Right lobe of liver (tissue), 6 donors: ENCODE measurements around the gene HGS. TPM values are rescaled to one million over a fixed set of nuclear protein-coding genes. Genes with fewer than 3 reads are reported as not detected.
A peak's percentile ranks its signal among the peaks of the same experiment; 100 is the strongest.
"Not testable (repeated sequence)": the region's sequence is repeated elsewhere in the genome, so short reads cannot be mapped to it uniquely, and the experiment has no call there.

Experiments
- ATAC-seq, 4 donors: fragments of 200-7000 bp; cut with Tn5 transposase; one replicate each; pipeline ENCODE4 v1.9.1; 2020; ENCODE audit warnings: mild to moderate bottlenecking in 4 of 4, moderate library complexity in 4 of 4
- DNase-seq, 3 donors: peaks; one replicate each; pipeline ENCODE4 v3.0.0-alpha.2; 2020
- H3K27ac ChIP-seq, 3 donors: fragments of 200-600 bp; one replicate each; pipeline ENCODE4 v1.8.0; 2022
- H3K27me3 ChIP-seq, 2 donors: fragments of 200-600 bp; one replicate each; pipeline ENCODE4 v1.8.0; 2022
- H3K36me3 ChIP-seq, 4 donors: fragments of 200-600 bp; sonication (generic) in 1 of 4; one replicate each; pipeline versions ENCODE4 v1.5.1 to v1.8.0; 2017 to 2022; ENCODE audit warnings: control low read depth in 1 of 4
- H3K4me1 ChIP-seq, 4 donors: fragments of 200-600 bp; sonication (generic) in 1 of 4; one replicate each; pipeline versions ENCODE4 v1.5.1 to v1.8.0; 2017 to 2022; ENCODE audit warnings: control low read depth in 1 of 4
- H3K4me3 ChIP-seq, 3 donors: fragments of 200-600 bp; one replicate each; pipeline ENCODE4 v1.8.0; 2022
- H3K9me3 ChIP-seq, 4 donors: fragments of 200-600 bp; sonication (generic) in 1 of 4; one replicate each; pipeline versions ENCODE4 v1.5.1 to v1.8.0; 2017 to 2022; ENCODE audit warnings: control low read depth in 1 of 4
- CTCF ChIP-seq, 4 donors: fragments of 200-600 bp in 3 of 4; fragments of 450-650 bp in 1 of 4; IDR thresholded peaks; one replicate each; pipeline versions ENCODE4 v1.5.1 to v1.8.0; 2016 to 2022; ENCODE audit warnings: antibody characterized with exemption in 4 of 4, mild to moderate bottlenecking in 2 of 4
- POLR2A ChIP-seq: fragments of 450-650 bp; IDR thresholded peaks from one replicate; pipeline ENCODE4 v1.6.1; 2017; ENCODE audit warnings: antibody characterized with exemption, mild to moderate bottlenecking
- WGBS: methylation state at CpG from one replicate; pipeline ENCODE4 v1.1.6; 2018; ENCODE audit warnings: low coverage, low lambda C conversion rate; ENCODE audit not compliant: insufficient coverage; ENCODE audit errors: missing lambda C conversion rate; 5-methylcytosine and 5-hydroxymethylcytosine counted together
- intact Hi-C, 2 donors: fragments of 100-400 bp; cut with DNase I; formaldehyde crosslinking; loops; one replicate each; pipeline versions ENCODE4 v1.11.2 to v1.14.1; 2022
- total RNA-seq, 6 experiments: library from RNA; depleted of rRNA in 2 of 6; stranded (reverse); fragments of >200 nt in 2 of 6; fragmentation: NEBNext Ultra II Directional in 3 of 6; extraction: Animal tissue kit (Norgen Biotek cat#: 25700) in 3 of 6; gene quantifications; one replicate each; pipeline versions ENCODE4 v1.1.0 to v1.2.4, GENCODE V29; 2016 to 2023
- donor health status: DM: no; HTN: yes; CAD: no.
- donor health status: DM: no; HTN: no; CAD: no.
- donor health status: DM: no; HTN: no; CAD: no.
- donor health status: DM: no; HTN: yes; CAD: no.
- donor health status: DM: no; HTN: yes; CAD: no.

The HGS gene
- total RNA-seq, 6 experiments from 2014 or later: 30.6 to 46.3 (median 37.3) TPM

GRCh38 chr17:81734405-81735263, 50.8 kb downstream of the HGS start:
- peak; percentile 9 to 54 (median 43) for ATAC-seq
- Histone ChIP-seq H3K4me1 (peaks cover 0 to 36% (median 13%) of the 10 kb centered on the region in 4 donors), H3K9me3 (no peaks in the 10 kb centered on the region), H3K4me3 (no peak overlapping the region), H3K27me3 (no peaks in the 10 kb centered on the region), H3K27ac (no peak overlapping the region), H3K36me3 (no peaks in the 10 kb centered on the region)
- intact Hi-C loops: no loop called here
- WGBS: no CpG with 5 or more reads among the region's 35 CpGs
- peak; percentile 73 to 78 (median 77) for DNase-seq
- no peak for TF ChIP-seq POLR2A
- no peak for TF ChIP-seq CTCF (IDR thresholded peaks at IDR 0.05)

DNA sequence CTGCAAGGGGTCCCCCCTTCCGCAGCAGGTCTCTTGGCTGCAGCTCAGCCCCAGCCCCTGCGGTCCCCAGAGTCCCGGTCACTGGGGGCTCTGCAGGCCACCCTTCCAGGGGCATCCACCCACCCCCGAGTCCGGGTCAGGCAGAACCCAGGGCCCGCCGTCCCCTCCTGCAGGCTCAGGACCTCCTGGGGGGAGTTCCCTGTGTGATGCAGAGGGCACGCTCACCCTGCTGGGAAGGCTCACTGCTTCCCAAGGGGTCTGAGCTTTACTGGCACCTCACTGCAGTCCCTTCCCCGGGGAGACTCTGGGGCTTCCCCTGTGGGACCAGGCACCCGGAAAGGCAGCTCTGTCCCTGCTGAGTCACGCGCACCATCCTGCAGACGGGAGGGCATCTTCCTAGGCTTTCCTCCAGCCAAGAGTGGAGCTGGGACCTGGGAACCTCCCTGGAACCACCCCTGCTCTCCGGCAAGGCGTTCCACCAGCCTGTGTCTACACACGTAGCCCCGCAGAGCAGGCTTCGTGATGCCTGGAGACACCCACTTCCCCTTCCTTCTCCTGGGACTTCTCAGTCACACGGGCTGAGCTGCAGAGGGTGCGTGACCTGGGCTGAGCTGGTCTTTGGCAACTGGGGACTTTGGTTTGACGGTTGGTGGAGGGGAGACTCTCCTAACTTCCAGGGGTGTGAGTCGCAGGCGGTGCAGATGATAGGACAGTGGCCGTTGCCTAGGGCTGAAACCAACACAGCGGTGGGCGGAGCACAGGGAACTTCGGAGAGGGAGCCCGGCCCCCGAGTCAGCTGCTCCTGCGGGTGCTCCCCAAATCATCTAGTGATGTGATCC, 51.7 kb downstream of the HGS start:
- H3K9me3 ChIP-seq: no peaks in the 10 kb centered on the region
- H3K36me3 ChIP-seq: no peaks in the 10 kb centered on the region
- 1% methylated on average over 16 of the region's 30 CpGs for WGBS
- H3K27ac ChIP-seq: peak overlapping the region in 1 of 3 donors; percentile 54
- H3K4me3 ChIP-seq: peak overlapping the region in 2 of 3 donors; percentile 8 to 11
- H3K4me1 ChIP-seq: peaks cover 0 to 29% (median 12%) of the 10 kb centered on the region in 4 donors
- TF ChIP-seq CTCF (IDR thresholded peaks at IDR 0.05): no peak
- TF ChIP-seq POLR2A: no peak
- intact Hi-C loops: no loop called here
- no peaks in the 10 kb centered on the region for H3K27me3 ChIP-seq
- ATAC-seq (peak; percentile 53 to 77 (median 70)), DNase-seq (peak; percentile 75 to 87 (median 86))

- TF ChIP-seq POLR2A (no peak), CTCF (IDR thresholded peaks at IDR 0.05) (no peak)
- 89% methylated on average over 9 of the region's 31 CpGs for WGBS
- ATAC-seq: no peak
These were observed 54.4 kb downstream of the HGS start for GRCh38 chr17:81737947-81738800.

GRCh38 chr17:81738801-81739393, 55.1 kb downstream of the HGS start:
- Histone ChIP-seq H3K27ac (no peak overlapping the region), H3K9me3 (no peaks in the 10 kb centered on the region), H3K36me3 (no peaks in the 10 kb centered on the region), H3K27me3 (no peaks in the 10 kb centered on the region), H3K4me3 (no peak overlapping the region), H3K4me1 (peaks cover 0 to 21% (median 8%) of the 10 kb centered on the region in 4 donors)
- DNase-seq (no peak), ATAC-seq (no peak)
- intact Hi-C loops: no loop called here
- WGBS: 82% methylated on average over 11 of the region's 27 CpGs
- no peak for TF ChIP-seq CTCF (IDR thresholded peaks at IDR 0.05)
- no peak for TF ChIP-seq POLR2A

More at GRCh38 chr17:81737947-81738800, 54.4 kb downstream of the HGS start:
- Histone ChIP-seq H3K36me3 (no peaks in the 10 kb centered on the region), H3K27ac (no peak overlapping the region), H3K27me3 (no peaks in the 10 kb centered on the region), H3K4me1 (peaks cover 0 to 23% (median 9%) of the 10 kb centered on the region in 4 donors), H3K4me3 (no peak overlapping the region), H3K9me3 (no peaks in the 10 kb centered on the region)
- no peak for DNase-seq
- intact Hi-C loops: no loop called here

DNA sequence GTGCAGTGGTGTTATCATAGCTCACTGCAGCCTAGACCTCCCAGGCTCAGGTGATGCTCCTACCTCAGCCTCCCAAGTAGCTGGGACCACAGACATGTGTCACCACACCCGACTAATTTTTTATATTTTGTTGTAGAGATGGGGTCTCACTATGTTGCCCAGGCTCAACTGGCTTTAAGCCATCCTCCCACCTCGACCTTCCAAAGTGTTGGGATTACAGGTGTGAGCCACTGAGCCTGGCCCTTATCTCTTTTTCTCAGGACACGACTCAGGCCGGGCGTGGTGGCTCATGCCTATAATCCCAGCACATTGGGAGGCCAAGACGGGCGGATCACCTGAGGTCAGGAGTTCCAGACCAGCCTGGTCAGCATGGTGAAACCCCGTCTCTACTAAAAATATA, 55.8 kb downstream of the HGS start:
- peaks cover 0 to 14% (median 5%) of the 10 kb centered on the region in 4 donors for H3K4me1 ChIP-seq
- 81% methylated on average over 4 of the region's 8 CpGs for WGBS
- H3K27ac ChIP-seq, DNase-seq, H3K4me3 ChIP-seq, intact Hi-C loops, ATAC-seq, H3K9me3 ChIP-seq, H3K36me3 ChIP-seq, H3K27me3 ChIP-seq: not testable (repeated sequence)
